Endothelial cell of umbilical vein (primary cell): ENCODE measurements around the gene RASSF3. TPM values are rescaled to one million over a fixed set of nuclear protein-coding genes. Genes with fewer than 3 reads are reported as not detected.

Experiments
- BruUV-seq: library from RNA; stranded (reverse); fragments of 400-500 nt; replicated peaks from 2 replicates; lab custom pipeline; 2021; lab: Mats Ljungman, UMichigan
- CTCF ChIA-PET: fragments of 300-600, 350-600 bp; sonication (Branson Sonifier 250); formaldehyde crosslinking; loops from one replicate; lab custom pipeline; 2021; ENCODE audit warnings: antibody characterized with exemption, inconsistent platforms; lab: Charles Lee
- POLR2A ChIA-PET: fragments of 300-600, 350-600 bp; sonication (Branson Sonifier 250); formaldehyde crosslinking; loops from one replicate; lab custom pipeline; 2021; ENCODE audit warnings: antibody characterized with exemption, inconsistent platforms; lab: Charles Lee
- DNase-seq: peaks from one replicate; pipeline ENCODE4 v3.0.0-alpha.2; 2011; ENCODE audit warnings: low read depth, low spot score
- FAIRE-seq: peaks from 2 replicates; lab custom pipeline; 2011; peaks lifted over from hg19 to GRCh38; lab: Jason Lieb, UNC
- H2AFZ ChIP-seq: 2 replicates; pipeline ENCODE4 v1.6.0; 2012; ENCODE audit warnings: low read depth, low read length, control low read depth, inconsistent platforms
- H3K27ac ChIP-seq: 2 replicates; pipeline ENCODE4 v1.5.1; 2011; ENCODE audit warnings: low read depth, mild to moderate bottlenecking, control low read depth, low read length, moderate library complexity; ENCODE audit not compliant: insufficient read depth
- H3K27me3 ChIP-seq, 2 experiments: 2 replicates each; pipeline versions ENCODE4 v1.6.0 to v1.6.1; 2011; ENCODE audit warnings: low read length in 2 of 2, mixed read lengths in 1 of 2; ENCODE audit not compliant: control insufficient read depth in 2 of 2, insufficient read depth in 2 of 2
- H3K36me3 ChIP-seq, 2 experiments: 2 replicates in 1 of 2; 3 replicates in 1 of 2; pipeline ENCODE4 v1.5.1; 2011; ENCODE audit warnings: low read length in 2 of 2, mild to moderate bottlenecking in 1 of 2, moderate library complexity in 1 of 2; ENCODE audit not compliant: control insufficient read depth in 2 of 2, insufficient read depth in 2 of 2; ENCODE audit errors: extremely low read depth in 1 of 2
- H3K4me1 ChIP-seq: 3 replicates; pipeline ENCODE4 v1.5.1; 2011; ENCODE audit warnings: mild to moderate bottlenecking, low read length; ENCODE audit not compliant: control insufficient read depth, insufficient read depth; ENCODE audit errors: extremely low read depth
- H3K4me2 ChIP-seq: 2 replicates; pipeline ENCODE4 v1.6.1; 2011; ENCODE audit warnings: low read length, control low read depth, mixed read lengths; ENCODE audit not compliant: insufficient read depth
- H3K4me3 ChIP-seq, 3 experiments: fragments of 200-600 bp in 1 of 3; sonication (generic), shearing (Covaris generic) in 1 of 3; replicated peaks in 1 of 3; 2 replicates each; pipeline ENCODE4 v1.5.1; 2011 to 2016; ENCODE audit warnings: control low read depth in 3 of 3, low read length in 3 of 3, mild to moderate bottlenecking in 2 of 3, inconsistent platforms in 1 of 3, low read depth in 1 of 3, moderate library complexity in 1 of 3; ENCODE audit not compliant: insufficient read depth in 1 of 3
- H3K79me2 ChIP-seq: 2 replicates; pipeline ENCODE4 v1.6.0; 2012; ENCODE audit warnings: low read length, inconsistent platforms; ENCODE audit not compliant: control insufficient read depth, insufficient read depth
- H3K9ac ChIP-seq: replicated peaks from 2 replicates; pipeline ENCODE3; 2011; ENCODE audit warnings: low read length, control low read depth; ENCODE audit not compliant: insufficient read depth; ENCODE audit errors: extremely low read depth
- H3K9me1 ChIP-seq: replicated peaks from 3 replicates; pipeline ENCODE4 v1.6.0; 2011; ENCODE audit warnings: mild to moderate bottlenecking, low read length; ENCODE audit not compliant: control insufficient read depth, insufficient read depth; ENCODE audit errors: extremely low read depth
- H3K9me3 ChIP-seq: replicated peaks from 2 replicates; pipeline ENCODE4 v1.5.1; 2012; ENCODE audit warnings: low read length, inconsistent platforms; ENCODE audit not compliant: control insufficient read depth, insufficient read depth
- H4K20me1 ChIP-seq: replicated peaks from 2 replicates; pipeline ENCODE3; 2011; ENCODE audit warnings: mild to moderate bottlenecking, low read length; ENCODE audit not compliant: control insufficient read depth, insufficient read depth; ENCODE audit errors: extremely low read depth
- EZH2 ChIP-seq: IDR thresholded peaks from 2 replicates; pipeline ENCODE4 v1.6.1; 2012; ENCODE audit warnings: borderline replicate concordance, low read depth, mild to moderate bottlenecking, moderate library complexity, low read length, inconsistent platforms; ENCODE audit not compliant: severe bottlenecking
- FOS ChIP-seq: IDR thresholded peaks from 2 replicates; pipeline ENCODE4 v1.6.1; 2011; ENCODE audit warnings: mild to moderate bottlenecking, low read length, moderate library complexity, borderline replicate concordance; ENCODE audit not compliant: insufficient read depth
- GATA2 ChIP-seq: IDR thresholded peaks from 2 replicates; pipeline ENCODE4 v1.7.0; 2011; ENCODE audit warnings: low read depth, mild to moderate bottlenecking, moderate library complexity, mixed read lengths, low read length; ENCODE audit not compliant: insufficient read length, insufficient read depth
- JUN ChIP-seq: IDR thresholded peaks from 2 replicates; pipeline ENCODE4 v1.6.1; 2011; ENCODE audit warnings: borderline replicate concordance, low read depth; ENCODE audit not compliant: insufficient read length, insufficient read depth
- MYC ChIP-seq: IDR thresholded peaks from one replicate; pipeline ENCODE4 v1.6.1; 2011; ENCODE audit warnings: mild to moderate bottlenecking, low read depth, low read length
- POLR2A ChIP-seq: IDR thresholded peaks from 2 replicates; pipeline ENCODE4 v1.6.1; 2012; ENCODE audit warnings: low read depth, mild to moderate bottlenecking, control low read depth, low read length
- POLR2AphosphoS5 ChIP-seq: IDR thresholded peaks from 2 replicates; pipeline ENCODE4 v1.6.1; 2012; ENCODE audit warnings: low read depth, mild to moderate bottlenecking, control low read depth, low read length, moderate library complexity; ENCODE audit not compliant: insufficient read depth
- dilution Hi-C: fragments of 300-500 bp; cut with MboI; formaldehyde crosslinking; loops from one replicate; pipeline ENCODE4 v1.15.0; 2019; ENCODE audit warnings: low sequenced_read_pairs; ENCODE audit not compliant: extremely low pct_ligation_motif_present
- intact Hi-C: fragments of 100-400 bp; cut with micrococcal nuclease; formaldehyde crosslinking; loops from one replicate; pipeline ENCODE4 v1.10.0; 2022
- polyA plus RNA-seq, 4 experiments: library from polyadenylated mRNA; depleted of rRNA in 3 of 4; stranded (reverse) in 3 of 4; unstranded in 1 of 4; fragments of >200 nt; gene quantifications; 2 replicates each; pipeline versions ENCODE4 v1.2.1 to v1.2.3, GENCODE V29; 2011 to 2012; ENCODE audit warnings: missing spikeins in 1 of 4
- total RNA-seq: library from RNA; stranded (reverse); gene quantifications from 2 replicates; pipeline ENCODE4 v1.2.3, GENCODE V29; 2021
- TF ChIP-seq, protein P1 (sequence below), 2 donors: IDR thresholded peaks; 1 replicate in 1 of 2; 2 replicates in 1 of 2; pipeline ENCODE4 v1.5.1; 2011; ENCODE audit warnings: low read length in 2 of 2, mild to moderate bottlenecking in 2 of 2, moderate library complexity in 2 of 2, control low read depth in 1 of 2, inconsistent platforms in 1 of 2, low read depth in 1 of 2; ENCODE audit not compliant: insufficient read depth in 1 of 2; ENCODE audit errors: extremely low read depth in 1 of 2
- TF ChIP-seq, protein P2 (sequence below): IDR thresholded peaks from 2 replicates; pipeline ENCODE4 v1.6.1; 2011; ENCODE audit not compliant: insufficient read depth, insufficient read length

The RASSF3 gene
- total and polyA plus RNA-seq, 2 donors (not counting 3 experiments of a cell fraction or from before 2014, with no cell fraction given), result 20.2 to 60.8 TPM

DNA sequence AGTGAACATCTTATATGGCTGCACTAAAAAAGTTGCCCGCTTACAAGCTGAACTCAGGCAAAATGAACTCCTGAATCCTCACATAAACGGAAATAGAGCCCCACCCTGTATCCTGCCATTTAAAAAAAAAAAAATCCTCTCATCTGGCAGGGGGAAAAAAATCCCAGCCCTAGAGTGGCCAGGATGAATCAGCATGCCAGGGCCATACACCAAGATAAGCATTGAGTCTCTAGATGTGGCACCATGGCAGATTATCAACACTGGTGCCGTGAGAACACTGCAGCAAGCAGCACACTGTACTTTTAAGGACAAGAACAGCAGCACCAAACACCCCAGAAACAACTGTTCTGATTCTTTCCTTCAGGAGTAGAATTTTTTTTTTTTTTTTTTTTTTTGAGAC, 65.5 kb downstream of the RASSF3 start:
- Histone ChIP-seq H3K9me3 (no peaks in the 10 kb centered on the region), H3K27ac (peak overlapping the region; percentile 53), H3K9ac (peak overlapping the region; percentile 20), H3K4me1 (peaks cover 82% of the 10 kb centered on the region), H3K4me2 (peak overlapping the region; percentile 59), H2AFZ (no peak overlapping the region), H3K79me2 (peaks cover 76% of the 10 kb centered on the region), H3K36me3 (no peaks in the 10 kb centered on the region), H3K4me3 (no peak overlapping the region), H3K27me3 (no peaks in the 10 kb centered on the region), H4K20me1 (no peaks in the 10 kb centered on the region), H3K9me1 (no peaks in the 10 kb centered on the region)
- intact Hi-C loops, result no loop called here
- FAIRE-seq (peak; percentile 80), DNase-seq (peak; percentile 80)
- ChIA-PET POLR2A (interaction anchor here (0.6 kb wide), 1 partner anchor 10 kb away, joined by 4 read pairs; no protein-coding TSS in a partner anchor), CTCF (no interaction called here)
- BruUV-seq, result no TSS peak
- dilution Hi-C loops, result no loop called here
- TF ChIP-seq, protein P1, sequence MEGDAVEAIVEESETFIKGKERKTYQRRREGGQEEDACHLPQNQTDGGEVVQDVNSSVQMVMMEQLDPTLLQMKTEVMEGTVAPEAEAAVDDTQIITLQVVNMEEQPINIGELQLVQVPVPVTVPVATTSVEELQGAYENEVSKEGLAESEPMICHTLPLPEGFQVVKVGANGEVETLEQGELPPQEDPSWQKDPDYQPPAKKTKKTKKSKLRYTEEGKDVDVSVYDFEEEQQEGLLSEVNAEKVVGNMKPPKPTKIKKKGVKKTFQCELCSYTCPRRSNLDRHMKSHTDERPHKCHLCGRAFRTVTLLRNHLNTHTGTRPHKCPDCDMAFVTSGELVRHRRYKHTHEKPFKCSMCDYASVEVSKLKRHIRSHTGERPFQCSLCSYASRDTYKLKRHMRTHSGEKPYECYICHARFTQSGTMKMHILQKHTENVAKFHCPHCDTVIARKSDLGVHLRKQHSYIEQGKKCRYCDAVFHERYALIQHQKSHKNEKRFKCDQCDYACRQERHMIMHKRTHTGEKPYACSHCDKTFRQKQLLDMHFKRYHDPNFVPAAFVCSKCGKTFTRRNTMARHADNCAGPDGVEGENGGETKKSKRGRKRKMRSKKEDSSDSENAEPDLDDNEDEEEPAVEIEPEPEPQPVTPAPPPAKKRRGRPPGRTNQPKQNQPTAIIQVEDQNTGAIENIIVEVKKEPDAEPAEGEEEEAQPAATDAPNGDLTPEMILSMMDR (IDR thresholded peaks at IDR 0.05; ENCODE audit: extremely low read depth in 1 of 2, insufficient read depth in 1 of 2, low read depth in 1 of 2, low read length in 2 of 2), result no peak
- TF ChIP-seq GATA2 (peak; percentile 75), POLR2A (no peak), FOS (peak; percentile 85), EZH2 (no peak), POLR2AphosphoS5 (peak; percentile 59), JUN (peak; percentile 45), MYC (no peak)
- TF ChIP-seq, protein P2, sequence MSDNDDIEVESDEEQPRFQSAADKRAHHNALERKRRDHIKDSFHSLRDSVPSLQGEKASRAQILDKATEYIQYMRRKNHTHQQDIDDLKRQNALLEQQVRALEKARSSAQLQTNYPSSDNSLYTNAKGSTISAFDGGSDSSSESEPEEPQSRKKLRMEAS, result no peak
